ENCODE results near the gene MYO9A.
"Not testable (repeated sequence)": the region's sequence is repeated elsewhere in the genome, so short reads cannot be mapped to it uniquely, and the experiment has no call there.

The MYO9A gene

GRCh38 chr15:71874245-71874644, 243.7 kb downstream of the MYO9A start:
- Histone ChIP-seq H3K36me3 (replicated peaks) (no peaks in the 10 kb centered on the region), H3K4me1 (peaks cover 10% of the 10 kb centered on the region), H3K9me3 (no peaks in the 10 kb centered on the region), H3K4me3 (no peak overlapping the region), H3K27me3 (ENCODE audit: low read depth) (no peaks in the 10 kb centered on the region)
- no peak for DNase-seq (ENCODE audit: low spot score in 2 of 2)
- in situ Hi-C loops (cut with MboI; ENCODE audit: low sequenced_read_pairs) = no loop called here

- H3K9me3 ChIP-seq; H3K36me3 ChIP-seq (replicated peaks); DNase-seq (ENCODE audit: low spot score in 2 of 2); H3K4me3 ChIP-seq; H3K4me1 ChIP-seq; in situ Hi-C loops (cut with MboI; ENCODE audit: low sequenced_read_pairs); H3K27me3 ChIP-seq (ENCODE audit: low read depth): not testable (repeated sequence)
Measured at GRCh38 chr15:71858232-71858631, 259.7 kb downstream of the MYO9A start.

DNA sequence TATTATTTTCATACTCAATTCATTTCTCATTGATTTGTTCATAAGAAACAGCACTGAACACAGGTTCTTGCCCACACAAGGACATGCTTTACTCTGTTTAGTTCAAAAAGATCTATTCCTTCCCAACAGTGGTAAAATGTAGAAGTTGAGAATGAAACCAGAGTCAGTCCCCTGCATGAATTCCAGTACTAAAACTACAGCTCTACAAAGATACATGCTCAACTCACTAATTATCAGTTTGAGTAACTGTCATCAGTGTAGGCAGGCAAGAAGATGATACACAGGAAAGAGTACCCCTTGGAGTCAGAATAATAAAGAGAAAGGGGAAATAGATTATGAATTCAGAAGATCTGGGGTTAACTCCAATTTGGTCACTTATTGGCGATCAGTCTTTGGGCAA, 264.4 kb downstream of the MYO9A start:
- in situ Hi-C loops (cut with MboI; ENCODE audit: low sequenced_read_pairs) = no loop called here
- no peaks in the 10 kb centered on the region for H3K9me3 ChIP-seq

GRCh38 chr15:71844916-71845315, 273.0 kb downstream of the MYO9A start:
- peaks cover 9% of the 10 kb centered on the region; the same call in 1 of the 2 replicates for H3K36me3 ChIP-seq (replicated peaks)
- no peak overlapping the region for H3K4me3 ChIP-seq
- DNase-seq (ENCODE audit: low spot score in 2 of 2) = no peak
- H3K4me1 ChIP-seq = no peaks in the 10 kb centered on the region
- in situ Hi-C loops (cut with MboI; ENCODE audit: low sequenced_read_pairs) = no loop called here
- no peaks in the 10 kb centered on the region for H3K9me3 ChIP-seq
- no peaks in the 10 kb centered on the region for H3K27me3 ChIP-seq (ENCODE audit: low read depth)

More for the DNA sequence above, 264.4 kb downstream of the MYO9A start:
- DNase-seq (ENCODE audit: low spot score in 2 of 2) = no peak
- Histone ChIP-seq H3K4me3 (no peak overlapping the region), H3K27me3 (ENCODE audit: low read depth) (no peaks in the 10 kb centered on the region), H3K4me1 (no peaks in the 10 kb centered on the region), H3K36me3 (replicated peaks) (0 out of 2 replicates have a peak, but pooled peaks cover 2% of the 10 kb centered on the region)

DNA sequence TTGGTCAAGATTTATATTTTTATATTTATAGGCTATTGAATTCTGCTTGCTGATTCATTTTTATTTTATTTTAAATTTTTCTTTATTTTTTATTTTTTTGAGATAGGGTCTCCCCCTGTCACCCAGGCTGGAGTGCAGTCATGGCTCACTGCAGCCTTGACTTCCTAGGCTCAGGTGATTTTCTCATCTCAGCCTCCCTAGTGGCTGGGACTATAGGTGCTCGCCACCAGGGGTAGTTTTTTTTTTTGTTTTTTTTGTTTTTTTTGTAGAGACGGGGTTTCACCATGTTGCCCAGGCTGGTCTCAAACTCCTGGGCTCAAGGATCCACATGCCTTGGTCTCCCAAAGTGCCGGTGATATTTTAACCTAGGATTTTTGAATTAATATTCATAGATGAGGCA, 276.4 kb downstream of the MYO9A start:
- H3K36me3 ChIP-seq (replicated peaks) = peaks cover 2% of the 10 kb centered on the region; the same call in 1 of the 2 replicates
- H3K4me3 ChIP-seq = no peak overlapping the region
- H3K4me1 ChIP-seq = peaks cover 9% of the 10 kb centered on the region
- no peak for DNase-seq (ENCODE audit: low spot score in 2 of 2)
- H3K27me3 ChIP-seq (ENCODE audit: low read depth) = no peaks in the 10 kb centered on the region
- in situ Hi-C loops (cut with MboI; ENCODE audit: low sequenced_read_pairs) = no loop called here
- no peaks in the 10 kb centered on the region for H3K9me3 ChIP-seq

- H3K27me3 ChIP-seq (ENCODE audit: low read depth) = no peaks in the 10 kb centered on the region
- no peaks in the 10 kb centered on the region for H3K9me3 ChIP-seq
- H3K36me3 ChIP-seq (replicated peaks) = peaks cover 16% of the 10 kb centered on the region
- peaks cover 4% of the 10 kb centered on the region; the same call in 1 of the 2 replicates for H3K4me1 ChIP-seq
- in situ Hi-C loops (cut with MboI; ENCODE audit: low sequenced_read_pairs) = no loop called here
- DNase-seq (ENCODE audit: low spot score in 2 of 2) = no peak
- no peak overlapping the region for H3K4me3 ChIP-seq
Measured at GRCh38 chr15:71830981-71831380, 287.0 kb downstream of the MYO9A start.

- in situ Hi-C loops (cut with MboI; ENCODE audit: low sequenced_read_pairs) = no loop called here
- peaks cover 16% of the 10 kb centered on the region for H3K36me3 ChIP-seq (replicated peaks)
- H3K9me3 ChIP-seq = peaks cover 7% of the 10 kb centered on the region; the same call in 1 of the 2 replicates
- H3K4me3 ChIP-seq = no peak overlapping the region
- DNase-seq (ENCODE audit: low spot score in 2 of 2) = no peak
- H3K27me3 ChIP-seq (ENCODE audit: low read depth) = no peaks in the 10 kb centered on the region
- no peaks in the 10 kb centered on the region for H3K4me1 ChIP-seq
Measured at GRCh38 chr15:71826196-71826595, 291.8 kb downstream of the MYO9A start.

GRCh38 chr15:71825021-71825730, 292.8 kb downstream of the MYO9A start:
- in situ Hi-C loops (cut with MboI; ENCODE audit: low sequenced_read_pairs) = no loop called here
- H3K4me3 ChIP-seq = no peak overlapping the region
- peaks cover 16% of the 10 kb centered on the region for H3K36me3 ChIP-seq (replicated peaks)

GRCh38 chr15:71823801-71824200, 294.1 kb downstream of the MYO9A start:
- no peaks in the 10 kb centered on the region for H3K27me3 ChIP-seq (ENCODE audit: low read depth)
- in situ Hi-C loops (cut with MboI; ENCODE audit: low sequenced_read_pairs) = no loop called here
- DNase-seq (ENCODE audit: low spot score in 2 of 2) = no peak
- H3K4me3 ChIP-seq = no peak overlapping the region
- peaks cover 16% of the 10 kb centered on the region for H3K36me3 ChIP-seq (replicated peaks)
- H3K9me3 ChIP-seq = peaks cover 16% of the 10 kb centered on the region; the same call in 1 of the 2 replicates
- H3K4me1 ChIP-seq = no peaks in the 10 kb centered on the region

More at GRCh38 chr15:71825021-71825730, 292.8 kb downstream of the MYO9A start:
- Histone ChIP-seq H3K4me1 (no peaks in the 10 kb centered on the region), H3K27me3 (ENCODE audit: low read depth) (no peaks in the 10 kb centered on the region), H3K9me3 (peaks cover 8% of the 10 kb centered on the region; the same call in 1 of the 2 replicates)
- DNase-seq (ENCODE audit: low spot score in 2 of 2) = no peak

DNA sequence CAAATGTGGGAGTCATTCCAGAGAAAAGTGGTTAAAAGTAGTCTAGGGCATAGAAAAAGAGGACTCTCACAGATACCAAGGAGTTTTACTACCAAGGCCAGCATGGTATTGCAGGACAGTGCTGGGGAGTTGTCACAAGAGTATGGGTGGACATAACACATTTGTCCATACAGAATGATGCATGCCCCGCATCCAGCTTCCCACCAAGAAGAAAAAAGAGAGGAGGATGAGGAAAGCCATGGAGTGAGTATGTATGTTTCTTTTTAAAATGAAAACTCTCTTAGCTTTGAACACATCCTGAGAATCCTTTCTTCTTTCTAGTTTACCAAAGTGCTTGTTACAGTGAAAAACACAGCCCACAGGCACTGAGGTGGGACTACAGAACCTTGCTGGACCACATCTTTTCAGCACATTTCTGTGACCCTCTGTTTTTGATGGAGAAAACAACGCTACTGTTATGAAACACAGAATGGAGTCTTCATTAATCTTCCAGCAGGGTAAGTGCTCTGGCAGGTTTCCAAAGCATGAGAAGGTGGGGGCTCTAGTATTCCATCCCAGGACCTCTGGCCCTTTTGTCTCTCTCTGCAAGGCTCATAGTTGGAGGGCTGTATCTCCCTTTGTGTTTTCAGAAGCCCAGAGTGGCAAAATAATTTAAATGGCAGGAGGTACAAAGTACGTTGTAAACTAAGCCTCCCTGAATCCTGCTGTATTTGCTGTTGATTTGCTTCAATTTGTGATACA, 294.9 kb downstream of the MYO9A start:
- Histone ChIP-seq H3K36me3 (replicated peaks) (peaks cover 16% of the 10 kb centered on the region), H3K4me1 (no peaks in the 10 kb centered on the region), H3K9me3 (peaks cover 16% of the 10 kb centered on the region; the same call in 1 of the 2 replicates), H3K27me3 (ENCODE audit: low read depth) (no peaks in the 10 kb centered on the region), H3K4me3 (no peak overlapping the region)
- in situ Hi-C loops (cut with MboI; ENCODE audit: low sequenced_read_pairs) = no loop called here
- DNase-seq (ENCODE audit: low spot score in 2 of 2) = no peak

DNA sequence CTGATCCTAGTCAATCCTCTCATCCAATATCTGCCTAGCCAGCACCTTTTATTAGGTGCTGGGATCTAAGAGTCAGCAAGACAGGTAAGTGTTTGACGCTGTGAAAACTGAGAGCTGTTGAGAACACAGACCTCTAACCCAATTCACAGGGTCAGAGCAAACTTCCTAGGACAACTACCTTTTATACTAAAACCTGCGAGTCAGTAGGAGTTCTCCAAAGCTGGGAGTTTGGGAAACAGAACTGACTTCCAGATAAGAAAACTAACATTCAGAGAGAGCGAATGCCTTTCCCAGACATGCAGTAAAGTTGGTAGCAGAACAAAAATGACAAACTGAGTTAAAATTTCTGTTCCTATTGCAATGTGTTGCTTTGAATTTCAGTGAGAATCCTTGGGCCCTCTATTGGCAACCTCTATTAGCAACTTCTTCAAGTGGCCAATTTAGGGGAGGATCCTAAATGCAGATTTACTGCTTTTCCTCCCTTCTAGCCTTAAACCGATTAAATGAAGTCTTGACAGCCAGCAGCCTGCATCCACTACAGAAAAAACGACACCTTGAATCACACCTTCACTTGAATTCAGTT, 296.3 kb downstream of the MYO9A start:
- peaks cover 16% of the 10 kb centered on the region; the same call in 1 of the 2 replicates for H3K9me3 ChIP-seq
- H3K4me1 ChIP-seq = no peaks in the 10 kb centered on the region
- in situ Hi-C loops (cut with MboI; ENCODE audit: low sequenced_read_pairs) = no loop called here
- DNase-seq (ENCODE audit: low spot score in 2 of 2) = no peak
- H3K36me3 ChIP-seq (replicated peaks) = peaks cover 5% of the 10 kb centered on the region; the same call in 1 of the 2 replicates
- no peaks in the 10 kb centered on the region for H3K27me3 ChIP-seq (ENCODE audit: low read depth)
- H3K4me3 ChIP-seq = no peak overlapping the region

DNA sequence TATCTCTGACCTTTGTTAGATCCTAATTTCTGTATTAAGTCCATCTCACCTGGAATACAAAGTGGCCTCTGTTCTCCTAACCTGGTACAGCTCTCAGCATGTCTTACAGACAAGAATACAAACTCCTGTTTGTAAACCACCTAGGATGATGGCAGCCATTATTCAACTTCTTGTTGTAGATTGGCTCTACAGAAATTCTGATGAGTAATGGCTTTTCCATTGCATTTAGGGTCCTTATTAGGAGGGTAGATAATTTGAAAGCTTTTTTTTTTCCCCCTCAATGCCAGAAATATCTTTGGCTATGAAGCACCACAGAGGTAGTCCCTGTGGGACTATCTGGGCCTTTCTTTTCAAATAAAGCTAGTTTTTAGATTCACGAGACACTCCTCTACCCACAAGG, 297.8 kb downstream of the MYO9A start:
- in situ Hi-C loops (cut with MboI; ENCODE audit: low sequenced_read_pairs) = no loop called here
- H3K27me3 ChIP-seq (ENCODE audit: low read depth) = no peaks in the 10 kb centered on the region

GRCh38 chr15:71817351-71817750, 300.6 kb downstream of the MYO9A start:
- H3K36me3 ChIP-seq (replicated peaks) = no peaks in the 10 kb centered on the region
- DNase-seq (ENCODE audit: low spot score in 2 of 2) = no peak
- H3K4me1 ChIP-seq = no peaks in the 10 kb centered on the region
- H3K4me3 ChIP-seq = no peak overlapping the region
- no peaks in the 10 kb centered on the region for H3K27me3 ChIP-seq (ENCODE audit: low read depth)
- peaks cover 13% of the 10 kb centered on the region; the same call in 1 of the 2 replicates for H3K9me3 ChIP-seq
- in situ Hi-C loops (cut with MboI; ENCODE audit: low sequenced_read_pairs) = no loop called here

More for the DNA sequence above, 297.8 kb downstream of the MYO9A start:
- Histone ChIP-seq H3K36me3 (replicated peaks) (no peaks in the 10 kb centered on the region; the same call in 1 of the 2 replicates), H3K9me3 (peaks cover 16% of the 10 kb centered on the region; the same call in 1 of the 2 replicates), H3K4me3 (no peak overlapping the region), H3K4me1 (no peaks in the 10 kb centered on the region)
- no peak for DNase-seq (ENCODE audit: low spot score in 2 of 2)

DNA sequence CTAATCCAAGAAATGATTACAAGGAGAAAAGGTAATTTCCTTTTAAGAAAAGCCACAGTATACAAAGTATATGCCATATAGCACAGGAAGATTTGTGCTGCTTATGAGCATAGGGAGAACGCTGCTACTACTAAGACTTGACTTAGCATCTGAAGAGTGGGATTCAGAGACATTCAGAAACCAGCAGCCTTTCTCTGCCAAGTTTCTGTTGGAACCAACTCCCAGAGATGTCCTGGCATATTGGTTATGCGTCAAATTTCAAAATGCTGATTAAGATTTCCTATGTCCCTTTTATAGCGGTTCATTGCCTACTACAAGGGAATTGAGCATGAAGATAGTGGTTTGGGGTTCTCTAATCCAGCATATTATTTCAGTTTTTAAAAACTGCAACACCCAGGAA, 302.6 kb downstream of the MYO9A start:
- Histone ChIP-seq H3K4me3 (no peak overlapping the region), H3K9me3 (peaks cover 9% of the 10 kb centered on the region; the same call in 1 of the 2 replicates), H3K36me3 (replicated peaks) (no peaks in the 10 kb centered on the region), H3K4me1 (no peaks in the 10 kb centered on the region), H3K27me3 (ENCODE audit: low read depth) (no peaks in the 10 kb centered on the region)
- in situ Hi-C loops (cut with MboI; ENCODE audit: low sequenced_read_pairs) = no loop called here
- no peak for DNase-seq (ENCODE audit: low spot score in 2 of 2)

Data from HAP-1 (cell line).